Activated naive CD8-positive, alpha-beta T cell treated with anti-CD3 and anti-CD28 coated beads, Interleukin-2, amount 50 U/mL, for 16 hours (primary cell): ENCODE measurements around the gene NOL4L.

Experiments
- DNase-seq: peaks from one replicate; pipeline ENCODE4 v3.0.0-alpha.2; 2020; ENCODE audit warnings: low read depth, low spot score

NOL4L gene, protein sequence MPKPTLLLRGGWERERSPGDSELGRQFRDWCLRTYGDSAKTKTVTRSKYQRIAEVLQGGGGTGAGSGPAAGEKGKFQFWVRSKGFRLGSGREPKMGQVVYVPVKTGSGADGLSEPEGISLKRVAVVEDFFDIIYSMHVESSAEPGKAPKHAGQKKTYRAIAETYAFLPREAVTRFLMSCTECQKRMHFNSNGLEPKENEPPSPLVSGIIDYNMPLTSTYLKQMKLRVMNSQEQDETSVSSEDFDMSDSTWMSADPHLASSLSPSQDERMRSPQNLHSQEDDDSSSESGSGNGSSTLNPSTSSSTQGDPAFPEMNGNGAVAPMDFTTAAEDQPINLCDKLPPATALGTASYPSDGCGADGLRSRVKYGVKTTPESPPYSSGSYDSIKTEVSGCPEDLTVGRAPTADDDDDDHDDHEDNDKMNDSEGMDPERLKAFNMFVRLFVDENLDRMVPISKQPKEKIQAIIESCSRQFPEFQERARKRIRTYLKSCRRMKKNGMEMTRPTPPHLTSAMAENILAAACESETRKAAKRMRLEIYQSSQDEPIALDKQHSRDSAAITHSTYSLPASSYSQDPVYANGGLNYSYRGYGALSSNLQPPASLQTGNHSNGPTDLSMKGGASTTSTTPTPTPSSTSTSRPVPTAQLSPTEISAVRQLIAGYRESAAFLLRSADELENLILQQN

DNA sequence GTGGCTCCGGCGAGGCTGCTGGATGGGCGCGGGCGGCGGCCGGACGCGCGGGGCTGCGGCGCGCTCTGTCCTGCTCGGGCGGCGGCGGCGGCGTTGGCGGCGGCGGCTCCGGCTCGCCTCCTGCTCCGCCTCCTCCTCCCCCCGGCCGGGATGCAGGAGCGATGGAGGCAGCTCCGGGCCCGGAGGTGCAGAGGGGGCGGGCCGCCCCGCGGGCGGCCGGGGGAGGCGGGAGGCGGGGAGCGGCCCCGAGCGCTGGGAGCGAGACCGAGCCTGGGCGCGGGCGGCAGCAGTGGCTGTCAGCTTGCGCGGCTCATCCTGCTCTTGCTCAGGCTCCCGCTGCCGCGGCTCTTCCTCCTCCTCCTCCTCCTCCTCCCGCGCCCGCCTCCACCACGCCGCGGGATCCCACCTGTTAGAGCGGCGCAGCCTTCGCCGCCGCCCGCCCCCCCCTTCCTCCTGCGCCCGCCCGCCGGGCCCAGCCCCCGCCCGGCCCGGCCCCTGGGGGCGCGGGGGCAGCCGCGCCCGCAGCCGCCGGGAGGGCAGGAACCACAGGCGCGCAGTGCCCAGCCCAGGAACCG is at the start of gene NOL4L:
Gene NOL4L (minus strand): TSS at position 323 of the 575 bp plus-strand sequence. CDS start 443 bp downstream, outside the sequence.
- DNase-seq: no peak

DNA sequence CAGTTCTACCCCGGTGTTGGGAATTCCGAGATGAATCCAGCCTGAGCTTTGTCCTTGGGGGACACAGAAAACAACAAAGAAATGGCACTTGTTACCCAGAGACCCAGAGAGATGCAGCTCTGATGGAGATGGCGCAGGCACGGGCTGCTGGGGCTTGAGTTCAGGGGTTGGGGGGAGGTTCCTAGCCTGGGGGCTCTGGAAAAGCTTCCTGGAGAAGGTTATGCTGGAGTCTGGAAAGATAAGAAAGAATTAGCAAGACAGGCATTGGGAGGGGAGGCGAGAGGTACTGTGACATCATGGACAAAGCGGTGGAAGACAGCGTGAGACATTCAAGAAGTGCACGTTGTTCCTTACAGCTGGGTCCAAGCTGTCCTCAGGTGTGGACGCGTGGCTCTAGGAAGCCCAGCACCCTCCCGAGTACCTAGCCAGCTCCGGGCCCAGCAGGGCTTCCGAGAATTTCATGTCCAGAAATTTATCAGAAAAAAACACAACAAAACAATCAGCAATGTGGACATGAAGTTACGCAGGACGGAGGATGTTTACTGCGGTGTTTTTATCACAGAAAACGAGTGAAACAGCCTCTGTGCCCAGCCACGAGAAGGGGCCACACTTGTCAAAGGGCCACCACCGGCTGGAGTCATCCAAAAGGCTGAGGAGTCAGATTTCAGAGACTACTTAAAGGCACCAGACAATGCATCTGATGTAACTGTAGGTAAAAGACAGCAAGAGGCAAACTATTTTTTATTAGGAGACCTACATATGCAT is 49.1 kb upstream of the NOL4L start:
- no peak for DNase-seq

DNA sequence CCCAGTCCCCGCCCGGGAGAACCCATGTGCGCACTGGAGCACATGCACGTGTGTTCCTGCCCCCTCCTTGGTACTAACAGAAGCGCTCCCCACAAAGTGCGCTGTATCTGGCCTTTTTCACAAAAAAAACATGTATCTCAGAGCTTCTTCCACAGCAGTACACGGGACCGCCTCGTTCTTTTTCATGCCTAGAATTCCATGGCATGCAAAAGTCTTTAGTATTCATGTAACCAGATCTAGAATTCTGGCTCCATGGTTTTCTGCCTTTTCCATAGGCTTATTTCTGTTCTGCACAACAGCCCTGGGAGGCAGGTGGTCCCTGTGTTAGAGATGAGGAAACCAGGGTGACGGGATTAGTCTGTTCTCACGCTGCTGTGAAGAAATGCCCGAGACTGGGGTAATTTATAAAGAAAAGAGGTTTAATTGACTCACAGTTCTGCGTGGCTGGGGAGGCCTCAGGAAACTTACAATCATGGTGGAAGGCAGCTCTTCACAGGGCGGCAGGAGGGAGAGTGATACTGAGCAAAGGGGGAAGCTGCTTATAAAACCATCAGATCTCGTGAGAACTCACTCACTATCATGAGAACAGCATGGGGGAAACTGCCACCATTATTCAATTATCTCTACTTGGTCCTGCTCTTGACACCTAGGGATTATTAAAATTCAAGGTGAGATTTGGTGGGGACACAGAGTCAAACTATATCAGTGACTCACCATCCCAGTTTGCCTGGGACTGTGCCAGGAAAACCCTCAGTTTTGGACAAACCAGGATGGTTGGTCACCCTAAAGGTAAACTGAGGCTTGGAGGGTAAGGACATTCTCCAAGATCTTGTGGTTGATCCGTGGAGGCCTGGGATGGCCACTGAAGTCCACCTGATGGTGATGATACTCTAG is 47.6 kb upstream of the NOL4L start:
- DNase-seq: no peak

GRCh38 chr20:32631933-32632460 is 46.9 kb upstream of the NOL4L start:
- DNase-seq: no peak

DNA sequence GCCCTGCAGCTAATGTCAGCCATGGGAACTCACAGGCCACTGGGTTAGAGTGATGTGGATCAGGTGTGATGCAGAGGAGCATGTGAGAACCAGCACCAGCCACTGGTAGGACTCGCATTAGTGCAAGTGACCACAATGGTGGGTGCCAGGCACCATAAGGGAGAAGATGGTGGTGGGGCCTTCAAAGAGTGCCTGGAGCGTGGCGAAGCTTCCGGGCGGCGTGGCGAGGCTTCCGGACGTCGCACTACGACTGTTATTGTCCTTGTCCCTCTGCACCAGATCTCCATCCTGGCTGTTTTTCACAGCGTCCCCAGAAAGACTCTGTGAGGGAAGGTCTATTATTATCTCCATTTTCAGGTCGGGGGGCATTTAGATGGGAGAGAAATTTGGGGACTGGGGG is 44.7 kb upstream of the NOL4L start:
- DNase-seq: no peak

GRCh38 chr20:32628960-32629530 is 43.9 kb upstream of the NOL4L start:
- DNase-seq: no peak

DNA sequence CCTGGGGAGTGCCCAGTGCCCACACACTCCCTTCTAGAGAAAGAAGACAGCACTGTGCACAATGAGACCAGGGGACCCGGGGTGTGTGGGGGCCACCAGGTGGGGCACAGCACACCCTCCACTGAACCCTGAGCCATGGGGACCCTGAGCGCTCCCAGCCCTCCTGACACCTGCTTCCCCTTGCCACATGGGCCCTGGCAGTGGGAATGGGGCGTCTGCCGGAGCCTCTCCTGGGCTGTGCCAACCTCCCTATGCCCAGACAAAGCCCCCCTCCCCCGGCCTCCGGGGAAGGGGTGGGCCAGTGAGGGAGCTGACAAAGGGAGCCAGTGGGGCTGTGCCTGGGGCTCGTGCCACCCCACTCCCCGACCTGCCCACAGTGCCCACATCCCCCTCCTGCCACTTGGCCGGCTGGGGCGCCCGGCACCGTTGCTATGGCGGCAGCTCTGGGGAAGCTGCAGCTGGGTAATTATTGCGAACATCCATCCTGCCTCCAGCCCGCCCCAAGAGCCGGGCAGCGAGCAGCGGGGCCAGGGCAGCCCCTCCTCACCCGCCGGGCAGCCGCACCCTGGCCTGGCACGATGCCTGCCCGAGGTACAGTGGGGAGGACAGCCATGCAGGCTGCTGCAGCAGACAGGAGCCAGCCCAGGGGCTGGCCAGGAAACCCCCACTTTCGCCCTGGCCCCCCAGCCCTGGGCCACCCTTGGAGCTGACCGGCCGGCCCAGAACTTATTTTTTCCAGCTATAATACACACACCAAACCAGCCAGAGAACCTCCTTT is 41.9 kb upstream of the NOL4L start:
- DNase-seq: no peak

DNA sequence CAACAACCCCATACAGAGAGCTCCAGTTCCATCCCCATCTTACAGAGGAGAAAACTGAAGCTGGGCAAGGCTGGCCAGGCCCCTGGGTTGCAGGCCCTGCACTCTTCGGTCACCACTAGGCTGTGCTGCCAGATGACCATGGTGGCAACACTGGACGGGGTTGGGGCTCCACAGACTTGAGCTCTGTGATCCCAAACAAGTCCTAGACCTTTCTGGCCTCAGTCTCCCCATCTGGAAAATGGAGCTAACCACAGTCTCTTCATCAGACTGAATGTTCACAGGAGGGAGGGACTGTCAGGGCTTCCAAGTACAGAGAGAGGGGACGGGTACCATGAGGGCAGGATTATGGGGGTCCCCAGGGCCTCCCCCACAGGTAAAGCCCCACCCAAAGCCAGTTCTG is 41.3 kb upstream of the NOL4L start:
- DNase-seq: no peak

- no peak for DNase-seq
Observed at GRCh38 chr20:32625996-32626395, 40.9 kb upstream of the NOL4L start.

DNA sequence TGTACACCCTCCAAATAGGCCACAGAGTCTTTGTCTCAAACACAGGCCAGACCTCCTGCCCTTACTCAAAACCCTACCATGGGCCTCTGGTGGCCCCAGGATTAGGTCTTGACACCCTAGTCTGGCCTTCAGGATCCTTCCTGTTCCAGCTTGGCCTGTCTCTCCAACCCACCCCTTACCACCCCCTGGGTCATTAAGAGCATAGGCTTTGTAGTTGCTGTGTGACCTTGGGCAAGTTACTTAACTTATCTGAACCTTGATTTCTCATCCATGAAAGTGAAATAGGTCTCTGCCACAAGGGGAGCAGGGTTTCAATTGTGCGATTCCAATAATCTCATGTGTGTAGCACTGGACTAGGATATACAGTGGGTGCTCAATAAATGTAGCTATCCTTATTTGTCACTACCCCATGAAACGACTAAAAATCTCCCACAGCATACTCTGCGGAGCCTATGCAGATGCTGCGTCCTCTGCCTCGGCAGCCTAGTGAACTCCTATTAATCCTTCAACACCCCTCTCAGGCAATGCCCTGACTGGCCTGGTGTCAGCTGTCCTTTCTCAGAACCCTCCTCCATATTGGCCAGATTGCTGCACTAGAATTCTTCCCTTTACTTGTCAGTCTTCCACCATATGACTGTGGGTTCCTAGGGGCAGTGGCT is 39.7 kb upstream of the NOL4L start:
- no peak for DNase-seq

GRCh38 chr20:32623667-32624157 is 38.6 kb upstream of the NOL4L start:
- DNase-seq: no peak

DNA sequence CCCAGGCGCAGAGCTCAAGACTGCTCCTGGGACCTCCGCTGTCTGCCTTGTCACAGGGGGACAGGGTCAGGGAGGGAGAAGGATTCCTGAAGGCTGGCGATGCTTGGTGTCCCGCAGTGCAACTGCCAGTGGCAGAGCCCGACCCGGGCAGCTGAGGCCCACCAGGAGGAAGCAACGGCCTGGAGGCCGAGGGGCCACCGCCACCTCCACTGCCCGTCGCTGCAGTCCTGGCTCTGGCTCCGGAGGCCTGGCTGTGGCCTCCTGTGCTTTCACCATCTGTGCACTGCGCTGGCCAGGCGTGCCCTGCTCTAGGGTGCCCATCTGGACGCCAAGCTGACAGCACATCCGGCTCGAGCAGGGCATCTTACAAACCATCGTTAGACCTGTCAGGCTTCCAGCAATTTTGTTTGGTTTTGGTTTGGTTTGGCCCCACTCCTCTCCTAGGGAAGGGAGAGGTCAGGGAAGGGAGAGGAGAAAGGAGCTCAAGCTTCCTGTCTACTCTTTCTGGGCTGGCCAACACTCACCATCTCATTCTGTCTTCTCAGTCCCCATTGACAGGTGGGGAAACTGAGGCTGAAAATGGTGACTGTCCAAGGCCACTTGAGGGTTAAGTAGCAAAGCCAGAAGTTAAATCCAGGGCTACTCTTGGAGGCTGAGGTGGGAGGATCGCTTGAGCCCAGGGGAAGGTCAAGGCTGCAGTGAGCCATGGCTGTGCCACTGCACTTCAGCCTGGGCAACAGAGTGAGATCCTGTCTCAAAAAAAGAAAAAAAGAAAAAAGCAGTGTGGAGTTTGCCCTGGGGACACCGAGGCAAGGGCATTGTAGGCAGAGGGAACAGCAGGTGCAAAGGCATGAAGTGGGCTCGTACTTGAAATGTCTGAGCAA is 37.7 kb upstream of the NOL4L start:
- DNase-seq: no peak

GRCh38 chr20:32621891-32622584 is 36.9 kb upstream of the NOL4L start:
- no peak for DNase-seq

DNA sequence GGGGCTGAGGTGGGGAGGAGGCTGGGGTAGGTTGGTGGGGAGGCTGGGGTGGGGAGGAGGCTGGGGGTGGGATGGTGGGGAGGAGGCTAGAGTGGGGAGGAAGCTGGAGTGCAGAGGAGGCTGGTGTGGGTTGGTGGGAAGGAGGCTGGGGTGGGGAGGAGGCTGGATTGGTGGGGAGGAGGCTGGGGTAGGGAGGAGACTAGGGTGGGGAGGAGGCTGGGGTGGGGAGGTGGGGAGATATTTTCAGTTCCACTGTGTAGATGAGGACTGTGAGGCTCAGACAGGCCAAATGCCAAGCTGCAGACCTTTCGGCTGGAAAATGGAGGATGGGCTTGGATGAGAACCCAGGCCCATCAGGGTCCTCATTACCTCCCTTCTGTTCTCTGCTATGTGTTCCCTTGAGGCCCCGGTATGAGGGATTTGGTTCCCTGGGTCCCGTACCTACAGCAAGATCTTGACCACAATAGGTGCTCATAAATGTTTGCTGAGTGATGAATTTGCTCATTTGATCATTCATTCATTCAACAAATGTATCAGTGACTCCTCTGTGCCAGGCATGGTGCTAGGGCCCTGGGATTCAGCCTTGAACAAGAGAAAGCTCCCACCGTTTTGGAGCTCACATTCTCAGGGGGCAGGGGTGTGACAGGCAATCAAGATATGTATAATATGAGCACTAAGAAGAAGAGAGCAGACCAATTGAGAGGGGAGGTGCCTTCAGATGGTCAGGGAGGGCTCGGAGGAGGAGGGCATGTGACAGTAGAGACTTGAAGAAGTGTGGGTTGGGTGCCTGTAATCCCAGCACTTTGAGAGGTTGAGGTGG is 36.1 kb upstream of the NOL4L start:
- DNase-seq: no peak

GRCh38 chr20:32619586-32619985 is 34.5 kb upstream of the NOL4L start:
- DNase-seq: no peak

GRCh38 chr20:32614772-32615171 is 29.6 kb upstream of the NOL4L start:
- no peak for DNase-seq
